GM08714 (cell line): Measurements from ENCODE around the gene AMZ1.

ENCODE experiments used
- H3K4me3 ChIP-seq: fragments of 200-500 bp; sonication (Bioruptor generic); 2 replicates; pipeline ENCODE4 v1.5.1; 2014; ENCODE audit warnings: mild to moderate bottlenecking, low read length, inconsistent platforms
- ZNF274 ChIP-seq: IDR thresholded peaks from 2 replicates; pipeline ENCODE4 v1.6.1; 2012; ENCODE audit warnings: mild to moderate bottlenecking, low read depth, low read length

AMZ1 gene

DNA sequence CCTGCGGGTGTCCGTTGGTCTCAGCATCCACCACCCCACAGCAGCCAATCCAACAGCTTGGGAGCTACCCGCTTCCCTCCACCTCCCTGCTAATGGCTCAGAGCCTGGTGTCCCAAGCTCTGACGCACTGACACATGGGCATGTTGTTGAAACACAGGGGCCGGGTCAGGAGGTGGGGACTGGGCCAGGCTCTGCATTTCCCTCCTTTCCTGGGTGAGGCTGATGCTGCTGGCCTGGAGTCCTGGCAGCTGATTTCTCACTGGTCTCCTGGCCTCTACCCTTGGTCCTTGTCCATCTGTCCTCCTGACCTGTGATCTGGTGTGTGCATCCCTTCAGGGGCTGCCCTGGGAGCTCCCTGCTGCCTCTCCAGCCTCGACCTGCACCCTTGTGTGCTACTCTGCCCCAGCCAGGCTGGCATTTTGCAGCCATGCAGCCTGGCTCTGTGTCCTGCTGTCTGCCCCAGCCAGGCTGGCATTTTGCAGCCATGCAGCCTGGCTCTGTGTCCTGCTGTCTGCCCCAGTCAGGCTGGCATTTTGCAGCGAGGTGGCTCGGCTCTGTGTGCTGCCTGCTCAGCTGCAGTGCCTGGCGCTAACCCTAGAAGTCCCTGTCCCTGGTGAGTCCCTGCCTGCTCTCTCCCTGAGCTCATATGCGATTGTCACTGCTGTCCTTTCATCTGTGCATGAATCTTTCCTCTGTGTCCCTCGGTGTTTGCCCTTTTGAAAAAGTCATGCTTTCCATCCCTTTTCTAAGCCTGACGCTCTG, 14.0 kb downstream of the AMZ1 start:
- no peak overlapping the region for H3K4me3 ChIP-seq
- TF ChIP-seq ZNF274: no peak

DNA sequence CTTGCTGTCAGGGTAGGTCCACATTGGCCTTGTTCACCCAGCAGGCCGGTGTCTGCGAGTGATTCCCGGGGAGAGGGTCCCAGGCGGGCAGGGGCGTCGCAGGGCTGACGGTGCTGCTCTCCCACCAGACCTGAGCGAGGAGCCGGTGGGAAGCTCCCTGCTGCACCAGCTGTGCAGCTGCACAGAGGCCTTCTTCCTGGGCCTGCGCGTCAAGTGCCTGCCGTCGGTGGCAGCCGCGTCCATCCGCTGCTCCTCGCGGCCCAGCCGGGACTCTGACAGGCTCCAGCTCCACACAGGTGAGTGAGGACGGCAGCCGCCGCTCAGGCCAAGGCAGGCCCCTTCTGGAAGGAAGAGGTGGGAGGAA, 14.6 kb downstream of the AMZ1 start:
- TF ChIP-seq ZNF274: no peak
- H3K4me3 ChIP-seq: no peak overlapping the region

DNA sequence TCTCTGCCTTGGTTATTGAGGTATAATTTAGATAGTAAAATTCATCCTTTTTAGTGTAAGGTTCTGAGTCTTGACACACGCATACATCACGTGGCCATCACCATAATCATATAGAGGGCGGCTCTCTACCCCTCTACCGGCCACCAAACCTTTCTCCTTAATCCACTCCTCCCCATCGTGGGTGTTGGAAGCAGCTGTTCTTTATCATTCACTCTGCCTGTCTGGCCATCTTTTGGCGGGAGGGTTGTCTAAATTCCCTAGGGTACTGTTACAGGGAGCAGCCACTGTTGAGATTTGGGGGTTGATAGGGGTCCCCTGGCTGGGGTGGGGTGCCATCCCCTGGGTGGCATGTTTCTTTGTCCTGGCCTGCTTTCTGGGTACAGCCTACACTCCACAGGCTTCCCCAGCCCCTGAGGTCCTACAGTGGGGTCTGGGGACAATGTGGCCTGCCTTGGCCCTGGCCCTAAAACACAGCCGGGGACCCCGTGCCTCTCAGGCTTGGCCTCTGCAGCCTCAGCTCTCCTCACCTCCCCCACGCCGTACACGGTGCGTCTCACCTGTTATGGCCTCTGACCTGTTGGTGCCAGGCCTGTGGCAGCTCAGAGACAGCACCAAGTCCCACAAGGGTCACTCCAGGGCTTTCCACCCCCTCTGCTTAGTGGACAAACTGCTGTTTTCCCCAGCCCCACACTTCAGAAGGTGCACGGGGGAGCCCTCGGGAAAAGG, 17.5 kb downstream of the AMZ1 start:
- H3K4me3 ChIP-seq: no peak overlapping the region
- TF ChIP-seq ZNF274: no peak

DNA sequence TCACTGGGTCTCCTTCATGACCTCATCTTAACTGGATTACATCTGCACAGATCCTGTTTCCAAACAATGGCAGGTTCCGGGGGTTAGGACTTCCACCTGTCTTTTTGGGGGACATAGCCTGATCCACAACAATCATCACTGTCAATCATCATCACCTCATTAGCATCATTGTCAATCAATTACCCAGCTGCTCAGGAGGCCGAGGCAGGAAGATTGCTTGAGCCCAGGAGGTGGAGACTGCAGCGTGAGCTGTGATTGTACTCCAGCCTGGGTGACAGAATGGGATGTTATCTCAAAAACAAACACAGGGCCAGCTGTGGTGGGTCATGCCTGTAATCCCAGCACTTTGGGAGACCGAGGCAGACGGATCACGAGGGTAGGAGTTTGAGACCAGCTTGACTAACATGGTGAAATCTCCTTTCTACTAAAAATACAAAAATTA, 18.7 kb downstream of the AMZ1 start:
- TF ChIP-seq ZNF274: no peak

DNA sequence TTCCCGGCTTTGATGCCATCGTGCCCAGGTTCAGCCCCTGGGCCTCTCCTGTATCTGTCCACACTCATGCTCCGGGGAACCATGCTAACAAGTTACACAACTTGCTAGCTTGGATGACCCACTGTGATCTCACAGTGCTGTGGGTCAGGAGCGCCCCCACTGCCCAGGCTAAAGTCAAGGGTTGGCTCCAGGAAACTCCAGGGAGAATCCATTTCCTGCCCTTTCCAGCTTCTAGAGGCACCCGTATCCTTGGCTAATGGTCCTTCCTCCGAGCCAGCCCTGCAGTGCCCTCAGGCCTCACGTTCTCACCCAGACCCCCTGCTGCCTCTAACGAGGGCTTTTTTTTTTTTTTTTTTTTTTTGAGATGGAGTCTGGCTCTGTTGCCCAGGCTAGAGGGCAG, 19.5 kb downstream of the AMZ1 start:
- TF ChIP-seq ZNF274: no peak

More for the DNA sequence above, 18.7 kb downstream of the AMZ1 start:
- H3K4me3 ChIP-seq: no peak overlapping the region

DNA sequence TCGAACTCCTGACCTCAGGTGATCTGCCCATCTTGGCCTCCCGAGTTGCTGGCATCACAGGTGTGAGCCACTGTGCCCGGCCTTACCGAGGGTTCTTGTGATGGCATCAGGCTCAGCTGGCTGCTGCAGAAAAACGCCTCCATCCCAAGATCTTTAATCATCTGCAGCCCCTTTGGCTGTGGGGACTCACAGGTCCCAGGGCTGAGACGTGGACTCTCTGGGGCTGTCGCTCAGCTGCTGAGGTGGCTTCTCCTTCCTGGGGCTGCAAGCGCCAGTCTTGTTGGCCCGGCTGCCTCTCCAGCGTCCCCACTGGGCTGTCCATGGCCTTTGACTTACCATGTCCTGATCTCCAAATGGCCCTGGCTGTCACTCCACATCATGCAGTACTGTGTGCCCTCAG, 20.0 kb downstream of the AMZ1 start:
- TF ChIP-seq ZNF274: no peak
- no peak overlapping the region for H3K4me3 ChIP-seq

More for the DNA sequence above, 19.5 kb downstream of the AMZ1 start:
- H3K4me3 ChIP-seq: no peak overlapping the region

DNA sequence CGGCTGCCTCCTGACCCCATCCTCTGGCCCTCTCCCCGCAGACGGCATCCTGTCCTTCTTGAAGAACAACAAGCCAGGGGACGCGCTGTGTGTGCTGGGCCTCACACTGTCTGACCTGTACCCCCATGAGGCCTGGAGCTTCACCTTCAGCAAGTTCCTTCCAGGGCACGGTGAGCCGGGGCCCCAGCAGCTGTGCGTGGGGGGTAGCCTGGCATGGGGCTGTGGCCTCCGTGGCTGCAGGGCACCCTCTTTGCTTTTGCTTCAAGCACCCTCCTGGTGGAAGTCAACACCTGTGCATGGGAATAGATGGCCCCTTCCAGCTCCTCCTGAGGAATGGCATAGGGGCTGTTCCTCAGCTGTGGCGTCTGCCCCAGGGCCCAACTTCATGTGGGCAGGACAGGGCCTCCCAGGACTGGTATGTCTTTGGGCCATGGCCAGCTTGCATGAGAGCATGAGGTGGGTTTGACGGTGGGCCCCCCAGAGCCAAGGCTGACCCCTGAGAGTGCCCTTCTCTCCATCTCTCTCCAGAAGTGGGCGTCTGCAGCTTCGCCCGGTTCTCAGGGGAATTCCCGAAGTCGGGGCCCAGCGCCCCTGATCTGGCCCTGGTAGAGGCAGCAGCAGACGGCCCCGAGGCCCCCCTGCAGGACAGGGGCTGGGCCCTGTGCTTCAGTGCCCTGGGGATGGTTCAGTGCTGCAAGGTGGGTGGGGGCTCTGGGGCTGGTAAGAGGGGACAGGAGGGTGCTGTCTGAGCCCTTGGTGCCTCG, 20.7 kb downstream of the AMZ1 start:
- TF ChIP-seq ZNF274: no peak
- H3K4me3 ChIP-seq: peak overlapping the region; percentile 5; the same call in 1 of the 2 replicates

DNA sequence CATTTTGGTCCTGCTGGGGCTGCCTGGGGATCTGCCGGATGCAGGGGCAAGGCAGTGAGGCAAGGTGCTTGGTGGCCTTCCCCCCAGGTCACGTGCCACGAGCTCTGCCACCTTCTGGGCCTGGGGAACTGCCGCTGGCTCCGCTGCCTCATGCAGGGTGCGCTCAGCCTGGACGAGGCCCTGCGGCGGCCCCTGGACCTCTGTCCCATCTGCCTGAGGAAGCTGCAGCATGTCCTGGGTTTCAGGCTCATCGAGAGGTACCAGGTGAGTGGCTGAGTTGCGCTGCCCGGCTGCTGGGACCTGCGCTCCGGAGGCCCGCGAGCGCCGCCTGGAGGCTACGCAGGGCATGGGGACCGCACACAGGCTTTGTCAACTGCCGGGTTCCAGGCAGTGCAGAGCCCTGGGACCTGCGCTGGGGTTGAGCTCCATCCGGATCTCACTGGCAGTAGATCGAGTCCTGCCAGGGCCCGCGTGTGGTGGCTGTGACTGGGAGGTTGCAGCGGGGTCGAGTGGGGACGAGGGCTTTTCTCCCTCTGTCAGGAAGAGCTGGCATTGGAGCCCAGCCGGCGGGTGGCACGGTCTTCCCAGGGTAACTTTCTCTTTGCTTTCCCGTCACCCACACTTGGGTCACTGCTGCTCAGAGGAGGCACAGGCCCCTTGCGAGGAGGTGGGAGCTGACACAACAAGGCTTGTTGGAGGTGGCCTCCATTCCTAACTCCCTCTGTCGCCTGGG, 21.7 kb downstream of the AMZ1 start:
- TF ChIP-seq ZNF274: no peak
- H3K4me3 ChIP-seq: peak overlapping the region; percentile 49; the same call in 1 of the 2 replicates

DNA sequence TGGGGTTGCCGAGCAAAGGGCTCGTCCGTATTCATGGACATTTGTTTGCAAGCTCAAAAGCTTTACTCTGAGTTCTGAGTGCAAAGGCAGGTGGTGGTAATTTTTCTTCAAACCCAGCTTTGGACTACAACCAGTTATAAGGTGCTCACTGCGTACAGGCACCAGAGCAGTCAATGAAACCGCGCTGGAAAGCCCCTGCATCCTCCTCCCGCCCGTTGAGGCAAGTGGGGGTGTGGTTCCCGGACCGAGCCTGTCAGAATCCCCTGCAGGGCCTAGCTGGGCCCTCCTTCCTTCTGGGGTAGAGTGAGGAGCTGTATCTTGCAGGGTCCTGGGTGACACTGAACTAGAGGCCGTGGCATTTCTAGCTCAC, 22.3 kb downstream of the AMZ1 start:
- no peak for TF ChIP-seq ZNF274
- peak overlapping the region; percentile 49; the same call in 1 of the 2 replicates for H3K4me3 ChIP-seq

DNA sequence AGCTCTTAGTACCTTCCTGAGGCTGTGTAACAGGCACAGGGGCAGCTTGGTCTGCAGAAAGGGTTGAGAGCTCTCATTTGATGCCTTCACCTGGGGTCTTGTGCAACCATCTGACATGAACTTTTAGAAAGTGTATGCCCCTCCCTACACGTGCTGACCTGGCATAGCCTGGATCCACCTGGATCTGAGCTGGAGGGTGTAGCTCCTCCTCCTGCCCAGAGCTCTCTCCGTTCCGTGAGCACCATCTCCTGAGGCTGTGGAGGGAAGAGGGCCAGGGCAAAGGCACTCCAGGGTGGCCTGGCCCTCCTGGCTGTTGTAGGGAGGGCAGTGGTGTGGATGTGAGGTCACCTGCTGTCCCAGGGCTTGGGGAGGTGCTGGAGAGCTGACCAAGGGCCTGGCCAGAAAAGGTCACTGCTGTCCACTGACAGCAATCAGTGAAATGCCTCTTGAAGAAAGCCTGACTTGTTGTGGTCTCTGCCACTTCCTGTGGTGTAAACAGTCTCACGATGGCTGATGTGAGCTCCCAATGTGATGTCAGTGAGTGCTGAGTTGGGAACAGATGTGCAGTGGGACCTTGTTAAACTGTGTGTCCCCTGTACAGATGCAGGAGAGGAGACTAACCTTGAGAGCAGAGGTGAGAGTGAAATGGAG, 23.0 kb downstream of the AMZ1 start:
- H3K4me3 ChIP-seq: peak overlapping the region; percentile 9; the same call in 1 of the 2 replicates
- TF ChIP-seq ZNF274: no peak

DNA sequence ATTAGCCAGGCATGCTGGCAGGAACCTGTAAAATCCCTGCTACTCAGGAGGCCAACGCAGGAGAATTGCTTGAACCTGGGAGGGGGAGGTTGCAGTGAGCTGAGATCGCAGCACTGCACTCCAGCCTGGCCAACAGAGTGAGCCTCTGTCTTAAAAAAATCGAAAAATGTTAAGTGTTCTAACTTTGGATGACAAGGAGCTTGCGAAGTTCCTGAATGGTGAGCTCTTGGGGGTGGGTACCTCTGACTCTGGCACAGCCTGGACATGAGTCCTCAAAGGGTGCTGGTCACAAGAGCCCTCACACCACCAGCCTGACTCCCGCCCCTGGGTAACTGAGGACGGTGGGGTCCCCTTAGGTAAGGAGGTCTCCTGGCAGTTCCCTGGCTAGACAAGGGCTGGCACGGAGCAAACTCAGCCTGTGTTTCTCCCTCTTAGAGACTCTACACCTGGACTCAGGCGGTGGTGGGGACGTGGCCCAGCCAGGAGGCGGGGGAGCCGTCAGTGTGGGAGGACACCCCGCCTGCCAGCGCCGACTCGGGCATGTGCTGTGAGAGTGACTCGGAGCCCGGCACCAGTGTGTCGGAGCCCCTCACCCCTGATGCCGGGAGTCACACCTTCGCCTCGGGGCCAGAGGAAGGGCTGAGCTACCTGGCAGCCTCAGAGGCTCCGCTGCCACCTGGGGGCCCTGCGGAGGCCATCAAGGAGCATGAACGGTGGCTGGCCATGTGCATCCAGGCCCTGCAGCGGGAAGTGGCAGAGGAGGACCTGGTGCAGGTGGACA, 24.1 kb downstream of the AMZ1 start:
- TF ChIP-seq ZNF274: no peak
- no peak overlapping the region for H3K4me3 ChIP-seq

DNA sequence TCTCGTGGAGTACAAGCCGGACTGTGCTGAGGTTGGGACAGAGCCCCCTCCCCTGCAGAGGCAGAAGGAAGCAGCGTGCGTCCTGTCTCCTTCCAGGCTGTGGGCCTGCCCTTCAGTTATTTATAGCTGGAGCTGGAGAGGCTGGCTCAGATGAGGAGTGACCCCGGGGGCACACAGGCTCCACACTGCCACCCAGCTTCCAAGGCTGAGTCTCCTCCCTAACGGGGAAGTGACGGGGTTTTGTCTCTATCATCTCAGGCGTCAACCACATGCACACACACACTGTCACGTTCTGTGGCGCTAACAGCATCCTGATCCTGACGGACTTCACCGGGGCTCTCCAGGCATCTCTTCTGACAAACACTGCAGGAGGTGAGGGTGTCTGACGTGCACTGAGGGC, 25.4 kb downstream of the AMZ1 start:
- no peak overlapping the region for H3K4me3 ChIP-seq
- TF ChIP-seq ZNF274: no peak

DNA sequence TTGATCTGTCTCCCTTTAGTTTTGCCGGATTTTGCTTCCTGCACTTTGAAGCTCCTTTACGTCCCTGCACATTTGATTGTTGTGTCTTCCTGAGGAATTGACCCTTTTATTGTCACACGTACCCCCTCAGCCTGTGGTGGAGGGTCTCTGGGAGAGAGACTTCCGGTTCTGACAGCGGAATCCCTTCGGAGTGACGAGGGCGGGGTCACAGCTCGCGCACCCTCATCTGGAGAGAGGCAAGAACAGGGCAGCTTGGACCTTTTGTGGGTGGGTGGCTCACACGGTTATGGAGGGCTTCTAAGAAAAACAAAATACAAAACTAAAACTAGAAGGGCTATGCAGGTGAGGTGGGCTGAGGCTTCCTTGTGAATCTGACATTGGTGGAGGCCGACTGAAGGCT, 26.0 kb downstream of the AMZ1 start:
- no peak for TF ChIP-seq ZNF274
- H3K4me3 ChIP-seq: no peak overlapping the region

DNA sequence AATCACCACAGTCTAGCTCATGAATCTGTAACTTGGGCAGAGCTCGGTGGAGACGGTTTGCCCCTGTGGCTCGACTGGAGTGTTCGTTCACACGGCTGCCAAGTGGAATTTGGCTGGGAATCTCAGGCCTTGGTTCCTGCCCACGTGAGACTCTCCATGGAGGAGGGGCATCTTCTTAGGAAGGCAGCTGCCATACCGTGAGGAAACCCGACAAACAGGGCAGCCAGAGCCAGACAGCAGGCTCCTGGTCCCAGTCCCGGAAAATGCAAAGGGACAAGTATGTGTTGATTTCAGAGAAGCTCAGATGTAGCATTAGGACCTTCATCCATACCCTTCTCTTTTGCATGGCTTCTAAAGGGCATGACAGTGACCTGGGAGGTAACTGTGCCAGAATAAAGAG, 26.6 kb downstream of the AMZ1 start:
- H3K4me3 ChIP-seq: no peak overlapping the region

More for the DNA sequence above, 26.6 kb downstream of the AMZ1 start:
- no peak for TF ChIP-seq ZNF274
